HUDEP-2 (cell line): ENCODE results near the gene MVD.
A peak's percentile ranks its signal among the peaks of the same experiment; 100 is the strongest.

Source experiments
- DNase-seq, 76 experiments: peaks; one replicate each; lab custom pipeline; 2025; ENCODE audit not compliant: unreplicated experiment in 76 of 76; lab: John Stamatoyannopoulos, UW

MVD gene

DNA sequence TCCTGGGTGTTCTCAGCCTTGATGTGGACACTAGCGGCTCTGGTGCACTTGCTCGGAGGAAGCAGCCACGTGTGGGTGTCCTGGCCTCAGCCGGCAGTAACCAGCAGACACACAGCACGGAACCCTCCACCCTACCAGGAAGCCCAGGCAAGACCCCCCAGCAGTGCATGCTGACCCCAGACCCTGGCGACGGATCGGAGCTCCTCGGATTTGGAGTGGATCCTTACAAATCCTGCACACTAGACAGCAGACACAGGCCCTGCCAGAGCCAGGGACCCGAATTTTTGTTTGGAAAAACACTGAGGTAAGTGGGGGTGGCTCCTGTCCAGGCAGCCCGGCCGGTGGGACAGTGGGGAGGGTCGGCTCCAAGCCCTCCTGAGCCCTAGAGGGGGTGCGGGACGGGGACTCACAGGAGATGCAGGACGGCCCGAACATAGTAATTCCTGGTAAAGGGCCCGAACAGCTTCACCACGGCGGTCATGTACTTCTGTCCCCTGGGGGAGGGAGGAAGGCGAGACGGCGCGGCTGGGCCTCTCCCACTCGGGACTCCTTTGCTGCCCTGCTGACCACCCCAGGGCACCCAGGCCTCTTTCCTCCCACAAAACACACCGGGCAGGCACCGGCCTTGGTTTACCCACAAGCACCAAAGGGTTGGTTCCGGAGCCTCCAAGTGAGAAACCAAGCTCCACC is 16.4 kb downstream of the MVD start:
- no peak for DNase-seq

- no peak for DNase-seq
Measured at GRCh38 chr16:88645941-88646340, 16.9 kb downstream of the MVD start.

- DNase-seq = no peak
Measured at GRCh38 chr16:88645455-88645854, 17.4 kb downstream of the MVD start.

DNA sequence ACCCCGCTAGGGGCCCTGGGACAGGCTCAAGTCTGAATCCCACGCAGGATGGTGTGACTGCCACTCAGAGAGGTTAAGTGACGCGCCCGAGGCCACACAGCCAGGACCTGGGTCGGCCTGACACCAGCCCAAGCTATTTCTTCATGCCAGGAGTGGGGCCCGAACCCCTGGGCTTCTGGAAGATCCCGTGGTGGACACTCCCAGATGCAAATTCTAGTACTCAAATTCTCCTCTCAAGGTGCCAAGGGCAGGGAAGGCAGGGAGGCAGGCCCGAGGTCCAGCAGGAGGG is 19.3 kb downstream of the MVD start:
- DNase-seq = no peak

DNA sequence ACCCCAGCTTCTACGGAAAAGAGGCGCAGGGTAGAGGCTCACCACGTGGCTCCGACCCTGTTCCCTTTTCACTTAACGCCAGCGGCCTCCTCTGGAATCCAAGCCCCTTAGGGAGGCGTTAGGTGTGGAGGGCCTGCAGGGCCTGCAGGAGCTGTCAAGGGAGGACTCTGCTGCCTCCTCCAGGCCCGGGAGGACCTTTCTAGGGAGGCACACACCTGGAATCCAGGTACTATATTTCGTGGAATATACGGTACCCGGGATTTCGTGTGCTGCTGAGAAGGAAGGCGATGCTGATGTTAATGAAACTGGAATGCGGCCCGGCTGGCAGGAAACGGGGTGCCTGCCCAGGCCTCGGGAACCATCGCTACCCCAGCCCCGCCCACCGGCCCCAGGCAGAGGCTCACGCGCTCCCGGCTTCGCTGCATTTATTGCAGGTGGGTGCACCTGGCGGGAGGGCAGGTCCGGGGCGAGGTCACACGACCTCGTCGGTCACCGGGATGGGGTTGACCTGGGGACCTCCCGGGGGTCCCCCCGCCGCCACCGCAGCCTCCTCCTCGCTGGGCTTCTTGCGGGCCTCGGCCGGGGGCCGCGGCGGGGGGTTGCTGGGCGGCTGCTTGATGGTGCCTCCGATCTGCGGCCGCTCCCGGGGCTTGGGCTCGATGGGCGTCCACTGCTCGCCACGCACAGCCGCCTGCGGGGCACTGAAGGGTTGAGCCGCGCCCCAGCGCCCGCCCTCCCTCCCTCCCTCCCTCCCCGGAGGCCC is 19.8 kb downstream of the MVD start:
- DNase-seq = no peak

GRCh38 chr16:88640498-88641247 is 22.2 kb downstream of the MVD start:
- DNase-seq = no peak

DNA sequence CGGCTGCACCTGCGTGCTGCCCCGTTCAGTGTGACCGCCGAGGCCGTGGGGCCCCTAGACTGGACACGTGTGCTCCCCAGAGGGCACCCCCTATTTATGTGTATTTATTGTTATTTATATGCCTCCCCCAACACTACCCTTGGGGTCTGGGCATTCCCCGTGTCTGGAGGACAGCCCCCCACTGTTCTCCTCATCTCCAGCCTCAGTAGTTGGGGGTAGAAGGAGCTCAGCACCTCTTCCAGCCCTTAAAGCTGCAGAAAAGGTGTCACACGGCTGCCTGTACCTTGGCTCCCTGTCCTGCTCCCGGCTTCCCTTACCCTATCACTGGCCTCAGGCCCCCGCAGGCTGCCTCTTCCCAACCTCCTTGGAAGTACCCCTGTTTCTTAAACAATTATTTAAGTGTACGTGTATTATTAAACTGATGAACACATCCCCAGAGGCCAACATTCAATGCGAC is 22.8 kb downstream of the MVD start:
- DNase-seq = no peak

DNA sequence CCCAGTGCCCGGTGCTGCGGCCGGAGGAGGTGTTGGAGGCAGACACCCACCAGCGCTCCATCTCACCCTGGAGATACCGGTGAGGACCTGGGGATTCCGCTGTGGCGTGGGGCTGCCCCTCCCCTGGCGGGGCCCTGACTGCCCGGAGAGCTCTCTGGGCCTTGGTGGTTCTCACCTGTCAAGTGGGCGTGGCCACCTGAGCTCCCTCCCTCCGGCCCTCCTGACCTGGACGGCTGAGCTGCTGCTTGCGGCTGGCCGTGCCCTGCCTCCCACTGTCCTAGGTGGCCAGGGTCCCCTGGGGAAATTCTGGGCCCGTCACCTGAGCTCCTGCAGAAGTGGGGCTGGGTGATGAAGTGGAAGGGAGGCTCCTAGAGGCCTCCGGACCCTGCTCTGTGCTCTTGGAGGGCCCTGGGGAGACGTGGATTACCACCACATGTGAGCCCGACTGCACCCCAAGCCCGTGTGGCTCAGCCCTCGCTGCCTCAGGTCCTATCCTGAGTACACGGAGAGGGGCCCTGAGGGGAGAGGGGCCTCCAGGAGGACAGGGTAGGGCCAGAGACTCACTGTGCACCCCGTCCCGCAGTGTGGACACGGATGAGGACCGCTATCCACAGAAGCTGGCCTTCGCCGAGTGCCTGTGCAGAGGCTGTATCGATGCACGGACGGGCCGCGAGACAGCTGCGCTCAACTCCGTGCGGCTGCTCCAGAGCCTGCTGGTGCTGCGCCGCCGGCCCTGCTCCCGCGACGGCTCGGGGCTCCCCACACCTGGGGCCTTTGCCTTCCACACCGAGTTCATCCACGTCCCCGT is 23.5 kb downstream of the MVD start:
- no peak for DNase-seq

GRCh38 chr16:88638323-88639230 is 24.3 kb downstream of the MVD start, which contains the start of gene IL17C:
Gene IL17C, plus strand, starts transcription at chr16:88638572. Its CDS starts 70 bp downstream, at chr16:88638642.
- DNase-seq = no peak

DNA sequence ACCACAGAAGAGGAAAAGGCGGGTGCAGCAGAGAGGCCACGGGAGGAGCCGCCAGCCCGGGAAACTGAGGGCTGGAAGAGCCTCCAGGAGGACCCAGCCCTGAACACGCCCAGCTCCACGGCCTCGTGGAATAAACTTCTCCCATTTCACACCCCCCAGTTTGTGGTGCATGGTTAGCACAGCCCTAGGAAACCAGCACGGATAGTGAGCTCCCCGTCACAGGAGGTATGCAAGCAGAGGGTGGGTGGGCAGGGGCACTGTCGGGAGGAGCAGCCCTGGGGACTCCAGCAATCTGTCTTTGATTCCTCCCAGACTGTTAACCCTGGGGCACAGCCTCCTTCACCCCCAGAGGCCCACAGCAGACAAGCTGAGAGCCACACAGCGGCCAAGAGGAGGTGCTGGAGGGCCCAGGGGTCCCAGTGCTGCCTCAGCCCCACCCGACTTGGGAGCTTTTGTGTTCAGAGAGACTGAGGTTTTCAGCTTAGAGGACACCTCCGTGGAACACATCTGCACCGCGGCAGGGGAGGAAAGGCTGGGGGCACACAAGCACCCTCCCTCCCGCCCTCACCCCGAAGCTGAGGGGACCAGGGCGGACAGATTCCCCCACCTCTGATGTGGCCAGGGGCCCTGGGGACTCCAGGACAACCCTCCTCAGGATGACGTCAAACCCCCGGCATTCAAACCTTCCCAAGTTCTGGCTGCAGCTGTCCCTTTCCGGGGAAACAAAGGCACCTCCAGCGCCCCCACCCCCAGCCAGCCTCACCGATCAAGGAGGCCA is 26.2 kb downstream of the MVD start:
- DNase-seq = no peak

DNA sequence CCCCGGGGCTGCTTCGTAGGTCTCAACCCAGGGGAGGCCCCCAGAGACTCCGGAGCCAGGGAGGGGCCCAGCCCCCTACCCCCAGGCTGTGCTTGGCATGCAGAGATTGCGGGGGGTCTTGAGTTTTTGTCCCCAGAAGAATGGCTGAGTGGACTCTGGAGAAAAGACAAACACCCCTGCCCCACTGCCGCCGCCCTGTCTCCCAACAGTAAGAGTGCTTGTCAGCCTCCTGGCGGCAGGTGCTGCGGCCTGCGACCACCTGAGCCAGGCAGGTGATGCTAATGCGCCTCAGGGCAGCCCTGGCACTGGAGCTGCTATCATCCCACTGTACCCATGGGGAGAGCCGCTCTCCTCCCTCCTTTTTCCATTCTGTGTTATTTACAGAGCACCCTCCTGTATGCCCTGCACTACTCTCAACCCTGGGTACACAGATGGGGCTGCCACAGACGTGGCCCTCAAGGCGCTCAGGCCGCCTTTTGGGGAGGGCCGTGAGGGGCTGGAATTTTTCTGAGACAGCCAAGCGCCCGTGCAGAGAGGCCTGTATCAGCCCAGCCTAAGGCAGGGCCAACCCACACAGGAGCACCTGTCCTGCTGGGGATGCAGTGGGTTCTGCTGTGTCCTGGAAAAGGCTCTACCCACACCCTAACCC is 27.1 kb downstream of the MVD start:
- DNase-seq = no peak

- DNase-seq = peak in 4 of 76 experiments; percentile 17 to 49 (median 27)
Measured at GRCh38 chr16:88634994-88635670, 27.8 kb downstream of the MVD start.

- DNase-seq = peak in 36 of 76 experiments; percentile 6 to 74 (median 28)
Measured at GRCh38 chr16:88634141-88634993, 28.5 kb downstream of the MVD start.

DNA sequence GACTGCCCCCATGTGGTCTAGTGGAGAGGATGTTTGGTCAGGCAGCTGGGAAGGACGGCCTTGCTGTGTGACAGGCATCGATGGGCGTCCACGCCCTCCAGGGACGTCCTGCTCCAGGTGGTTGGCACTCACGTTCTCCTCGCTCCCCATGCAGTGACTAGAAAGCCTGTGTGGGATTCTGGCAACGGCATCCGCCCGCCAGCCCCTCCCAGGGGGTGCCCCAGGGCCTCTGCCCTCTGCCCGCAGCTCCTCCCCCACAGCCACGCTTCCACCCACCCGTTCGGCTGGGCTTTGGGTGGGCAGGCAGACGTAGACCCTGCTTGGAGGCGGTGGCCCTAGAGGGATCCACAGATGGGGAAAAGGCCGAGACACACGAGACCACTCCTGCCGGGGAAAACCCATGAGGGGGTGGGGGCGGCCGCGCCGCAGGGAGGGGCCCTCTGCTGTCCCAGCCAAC is 29.2 kb downstream of the MVD start:
- peak in 9 of 76 experiments; percentile 3 to 43 (median 20) for DNase-seq

DNA sequence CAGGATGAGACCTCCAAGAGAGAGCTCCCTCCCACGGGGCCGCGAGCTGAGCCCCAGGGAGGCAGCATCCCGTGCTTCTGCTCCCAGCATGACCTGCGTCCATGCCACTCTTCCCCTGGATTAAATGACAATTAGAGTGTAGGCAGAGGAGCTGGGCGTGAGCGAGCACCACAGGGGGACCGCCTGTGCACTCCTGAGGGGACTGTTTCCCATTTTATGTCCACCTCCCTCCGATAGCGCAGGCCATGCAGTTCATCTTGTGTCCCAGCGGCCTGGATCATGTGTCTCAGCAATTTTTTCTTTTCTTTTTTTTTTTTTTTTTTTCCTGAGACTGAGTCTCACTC is 30.3 kb downstream of the MVD start:
- DNase-seq = no peak

GRCh38 chr16:88631920-88632586 is 30.8 kb downstream of the MVD start:
- no peak for DNase-seq
